Thyroid gland (tissue), 4 donors: ENCODE data around the gene GPR89A. TPM values are rescaled to one million over a fixed set of nuclear protein-coding genes. Genes with fewer than 3 reads are reported as not detected.

Experiments
- DNase-seq, 2 donors: peaks; one replicate each; pipeline ENCODE4 v3.0.0-alpha.2; 2019
- H3K27ac ChIP-seq, 3 donors: fragments of 200-600 bp; sonication (generic); 1 replicate in 2 of 3; 2 replicates in 1 of 3; pipeline ENCODE4 v1.5.1; 2016 to 2019; ENCODE audit warnings: mild to moderate bottlenecking in 1 of 3, moderate library complexity in 1 of 3
- H3K27me3 ChIP-seq: fragments of 200-600 bp; sonication (generic); one replicate; pipeline ENCODE4 v1.5.1; 2019
- H3K36me3 ChIP-seq, 2 donors: fragments of 200-600 bp; sonication (generic); one replicate each; pipeline ENCODE4 v1.5.1; 2016 to 2019
- H3K4me1 ChIP-seq, 2 donors: fragments of 200-600 bp; sonication (generic); one replicate each; pipeline ENCODE4 v1.5.1; 2017 to 2019
- H3K4me3 ChIP-seq, 3 donors: fragments of 200-600 bp; sonication (generic); replicated peaks in 1 of 3; 1 replicate in 2 of 3; 2 replicates in 1 of 3; pipeline ENCODE4 v1.5.1; 2016; ENCODE audit warnings: mild to moderate bottlenecking in 1 of 3
- H3K9me3 ChIP-seq: fragments of 200-600 bp; sonication (generic); one replicate; pipeline ENCODE4 v1.5.1; 2017
- CTCF ChIP-seq, 6 experiments: fragments of 200-600 bp in 3 of 6; fragments of 450-650 bp in 3 of 6; sonication (generic) in 3 of 6; IDR thresholded peaks; one replicate each; pipeline ENCODE4 v1.5.1; 2016 to 2019; ENCODE audit warnings: antibody characterized with exemption in 6 of 6, mild to moderate bottlenecking in 2 of 6, inconsistent platforms in 1 of 6, moderate library complexity in 1 of 6
- POLR2A ChIP-seq, 2 donors: fragments of 450-650 bp; IDR thresholded peaks; one replicate each; pipeline ENCODE4 v1.6.1; 2017; ENCODE audit warnings: antibody characterized with exemption in 2 of 2, mild to moderate bottlenecking in 2 of 2, moderate library complexity in 1 of 2
- WGBS, 2 donors: methylation state at CpG; one replicate each; pipeline ENCODE4 v1.1.5; 2017; 5-methylcytosine and 5-hydroxymethylcytosine counted together
- intact Hi-C: fragments of 100-400 bp; cut with DNase I; formaldehyde crosslinking; loops from one replicate; pipeline ENCODE4 v1.15.1; 2023
- total RNA-seq, 4 donors: library from RNA; depleted of rRNA; stranded (reverse); fragments of >200 nt; gene quantifications; one replicate each; pipeline ENCODE4 v1.2.3, GENCODE V29; 2016

GPR89A gene
- total RNA-seq, 4 donors from 2014 or later: 23.1 to 41.8 (median 32.7) TPM

DNA sequence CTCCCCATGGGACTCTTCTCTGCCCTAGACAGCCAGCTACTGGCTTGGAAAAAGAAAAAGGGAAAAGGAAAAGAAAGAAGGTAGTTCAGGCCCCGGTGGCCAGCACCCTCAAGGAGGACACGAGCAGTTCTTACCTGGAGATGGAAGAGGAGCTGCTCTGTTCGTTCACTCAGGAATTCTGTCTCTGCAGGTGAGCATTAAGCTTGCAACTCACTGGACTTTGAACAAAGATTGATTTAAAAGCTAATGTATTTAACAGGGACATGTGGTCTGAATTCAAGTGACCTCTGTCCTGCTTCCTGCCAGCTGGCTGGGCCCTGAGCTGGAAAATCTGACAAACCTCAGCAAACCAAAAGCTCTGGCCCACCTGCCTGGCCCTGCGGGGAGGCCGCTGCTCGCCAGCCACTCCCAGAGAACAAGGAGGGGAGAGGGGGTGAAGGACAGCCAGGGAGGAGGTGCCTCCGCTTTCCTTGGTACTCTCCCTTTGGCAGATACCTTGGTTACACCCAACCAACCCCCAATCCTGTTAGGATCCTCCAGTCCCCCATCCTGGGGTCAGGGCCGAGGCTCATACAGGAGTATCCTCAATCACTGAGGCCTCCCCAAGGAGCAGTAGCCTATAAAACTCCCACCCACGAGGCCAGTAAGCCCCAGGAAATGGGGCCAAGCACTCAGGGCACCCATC is 99.5 kb downstream of the GPR89A start, which contains the start of gene PDZK1:
Gene PDZK1 (minus strand): TSS at position 186 of the 685 bp plus-strand sequence. CDS start 19,347 bp downstream, outside the sequence.
- intact Hi-C loops: no loop called here

DNA sequence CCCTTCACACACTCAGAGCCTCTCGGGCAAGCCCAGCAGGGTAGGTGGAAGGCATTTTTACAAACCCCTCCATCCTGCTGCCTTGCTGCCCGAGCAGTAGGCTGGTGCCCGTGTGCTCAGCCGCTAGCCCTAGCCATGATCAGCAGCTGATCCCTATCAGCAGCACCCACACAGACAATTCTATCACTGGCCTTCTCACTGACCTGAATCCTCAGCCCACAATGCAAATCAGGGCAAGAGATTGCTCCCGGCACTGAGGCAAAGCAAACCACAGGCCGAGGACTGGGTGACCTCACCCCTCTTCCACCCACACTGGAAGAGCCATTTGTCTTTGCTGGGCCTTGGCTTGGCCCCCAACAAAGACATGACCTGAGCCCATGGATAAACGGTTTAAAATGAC is 100.3 kb downstream of the GPR89A start:
- Histone ChIP-seq H3K27ac (no peak overlapping the region), H3K4me3 (no peak overlapping the region), H3K36me3 (no peaks in the 10 kb centered on the region), H3K9me3 (no peaks in the 10 kb centered on the region), H3K4me1 (peaks cover 7 to 8% of the 10 kb centered on the region in 2 donors), H3K27me3 (no peaks in the 10 kb centered on the region)
- intact Hi-C loops: no loop called here
- WGBS, 2 donors: 59 to 86% methylated on average over 7 of the region's 7 CpGs
- DNase-seq: no peak
- no peak for TF ChIP-seq CTCF (IDR thresholded peaks at IDR 0.05)
- TF ChIP-seq POLR2A (IDR thresholded peaks at IDR 0.05): no peak

More for the DNA sequence above, 99.5 kb downstream of the GPR89A start, which contains the start of gene PDZK1:
- H3K9me3 ChIP-seq: no peaks in the 10 kb centered on the region
- TF ChIP-seq CTCF (IDR thresholded peaks at IDR 0.05) (no peak), POLR2A (IDR thresholded peaks at IDR 0.05) (no peak)
- no peak within 1 kb of the TSS for H3K4me3 ChIP-seq
- H3K27me3 ChIP-seq: no peaks in the 10 kb centered on the region
- no peaks in the 10 kb centered on the region for H3K36me3 ChIP-seq
- H3K4me1 ChIP-seq: peaks cover 7 to 8% of the 10 kb centered on the region in 2 donors
- WGBS, 2 donors: 82 to 86% methylated on average over 9 of the region's 9 CpGs
- H3K27ac ChIP-seq: no peak within 1 kb of the TSS
- no peak for DNase-seq

DNA sequence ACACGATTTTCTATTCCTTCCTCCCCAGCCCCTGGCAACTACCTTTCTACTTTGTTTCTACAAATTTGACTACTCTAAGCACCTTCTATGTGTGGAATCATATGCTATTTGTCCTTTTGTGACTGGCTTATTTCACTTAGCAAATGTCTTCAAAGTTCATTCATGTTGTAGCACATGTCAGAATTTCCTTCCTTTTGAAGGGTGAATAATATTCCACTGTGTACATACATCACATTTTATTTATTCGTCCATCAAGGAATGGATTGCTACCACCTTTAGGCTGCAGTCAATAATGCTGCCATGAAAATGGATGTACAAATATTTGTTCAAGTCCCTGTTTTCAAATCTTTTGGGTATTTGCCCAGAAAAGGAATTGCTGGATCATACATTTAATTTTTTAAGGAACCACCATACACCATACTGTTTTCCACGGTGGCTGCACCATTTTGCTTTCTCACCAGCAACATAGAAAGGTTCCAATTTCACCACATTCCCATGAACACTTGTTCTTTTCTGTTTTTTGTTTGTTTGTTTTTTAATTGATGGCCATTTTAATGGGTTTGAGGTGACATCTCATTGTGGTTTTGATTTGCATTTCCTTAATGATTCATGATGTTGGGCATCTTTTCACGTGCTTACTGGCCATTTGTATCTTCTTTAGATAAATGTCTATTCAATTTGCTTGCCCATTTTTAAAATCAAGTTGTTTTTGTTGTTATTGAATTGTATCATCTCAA is 102.7 kb downstream of the GPR89A start:
- intact Hi-C loops: no loop called here
- 90% methylated on average over 4 of the region's 4 CpGs for WGBS, 2 donors
- no peak for TF ChIP-seq CTCF (IDR thresholded peaks at IDR 0.05)
- no peak for TF ChIP-seq POLR2A (IDR thresholded peaks at IDR 0.05)

DNA sequence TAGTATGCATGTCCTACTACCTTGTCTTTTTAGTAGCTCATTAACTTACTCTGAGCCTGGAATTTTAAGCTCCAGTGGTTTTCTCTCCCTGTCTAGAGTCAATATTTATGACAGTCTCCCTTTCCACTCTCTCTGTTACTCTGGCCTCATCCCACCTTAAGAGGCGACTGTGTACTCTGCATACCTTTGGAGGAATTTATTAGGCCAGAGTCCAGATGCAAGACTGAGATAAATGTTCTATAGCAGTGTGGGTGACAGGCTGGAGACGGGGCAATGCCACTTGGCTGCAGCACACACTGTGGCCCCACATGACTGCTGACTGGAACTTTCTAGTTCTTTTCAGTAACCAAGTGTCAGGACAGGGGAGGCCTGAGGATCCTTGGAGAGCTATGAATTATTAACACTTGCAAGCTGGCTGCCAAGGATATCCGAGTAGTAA is 103.4 kb downstream of the GPR89A start:
- H3K4me3 ChIP-seq: no peak overlapping the region
- no peaks in the 10 kb centered on the region for H3K36me3 ChIP-seq
- DNase-seq: peak; percentile 16 to 33
- no peaks in the 10 kb centered on the region for H3K27me3 ChIP-seq
- intact Hi-C loops: no loop called here
- 31 to 42% methylated on average over 2 to 3 of the region's 3 CpGs for WGBS, 2 donors
- no peaks in the 10 kb centered on the region for H3K9me3 ChIP-seq
- TF ChIP-seq POLR2A (IDR thresholded peaks at IDR 0.05) (no peak), CTCF (IDR thresholded peaks at IDR 0.05) (no peak)
- peak overlapping the region in 2 of 3 donors; percentile 45 to 47 for H3K27ac ChIP-seq
- peaks cover 8 to 13% of the 10 kb centered on the region in 2 donors for H3K4me1 ChIP-seq

More for the DNA sequence above, 102.7 kb downstream of the GPR89A start:
- no peak for DNase-seq
- Histone ChIP-seq H3K9me3 (no peaks in the 10 kb centered on the region), H3K27ac (peak overlapping the region in 1 of 3 donors; percentile 45), H3K4me3 (no peak overlapping the region), H3K27me3 (no peaks in the 10 kb centered on the region), H3K36me3 (no peaks in the 10 kb centered on the region), H3K4me1 (peaks cover 8 to 13% of the 10 kb centered on the region in 2 donors)
